C4-2B (cell line): ENCODE results near the gene CIAO3.
"Not testable (repeated sequence)": the region's sequence is repeated elsewhere in the genome, so short reads cannot be mapped to it uniquely, and the experiment has no call there.

Experiments used
- CTCF ChIP-seq: fragments of 450-650 bp; conservative IDR thresholded peaks from 2 replicates; pipeline ENCODE4 v1.5.1; 2017; ENCODE audit warnings: mild to moderate bottlenecking
- ZFX ChIP-seq: fragments of 450-650 bp; IDR thresholded peaks from 2 replicates; pipeline ENCODE4 v1.6.1; 2017

DNA sequence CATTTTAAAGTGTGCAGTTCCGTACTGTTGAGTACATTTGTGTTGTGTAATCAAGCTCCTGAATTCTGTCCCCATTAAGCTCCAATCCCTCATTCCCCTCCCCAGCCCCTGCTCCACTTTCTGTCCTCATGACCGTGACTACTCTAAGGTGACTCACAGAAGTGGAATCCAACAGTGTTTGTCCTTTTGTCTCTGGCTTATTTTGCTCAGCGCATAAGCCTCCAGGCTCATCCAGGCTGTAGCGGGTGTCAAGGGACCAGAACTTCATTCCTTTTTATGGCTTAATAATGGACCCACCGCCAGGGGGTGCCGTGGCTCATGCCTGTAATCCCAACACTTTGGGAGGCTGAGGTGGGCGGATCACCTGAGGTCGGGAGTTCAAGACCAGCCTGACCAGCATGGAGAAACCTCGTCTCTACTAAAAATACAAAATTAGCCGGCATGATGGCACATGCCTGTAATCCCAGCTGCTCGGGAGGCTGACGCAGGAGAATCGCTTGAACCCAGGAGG is 28.0 kb downstream of the CIAO3 start:
- peak; percentile 48 for TF ChIP-seq CTCF
- TF ChIP-seq ZFX, result not testable (repeated sequence)
